ENCODE measurements around the gene MINDY2. TPM values are rescaled to one million over a fixed set of nuclear protein-coding genes. Genes with fewer than 3 reads are reported as not detected.

Gene MINDY2
- total and polyA plus RNA-seq, 8 donors = 15.6 to 23.5 (median 16.8) TPM

DNA sequence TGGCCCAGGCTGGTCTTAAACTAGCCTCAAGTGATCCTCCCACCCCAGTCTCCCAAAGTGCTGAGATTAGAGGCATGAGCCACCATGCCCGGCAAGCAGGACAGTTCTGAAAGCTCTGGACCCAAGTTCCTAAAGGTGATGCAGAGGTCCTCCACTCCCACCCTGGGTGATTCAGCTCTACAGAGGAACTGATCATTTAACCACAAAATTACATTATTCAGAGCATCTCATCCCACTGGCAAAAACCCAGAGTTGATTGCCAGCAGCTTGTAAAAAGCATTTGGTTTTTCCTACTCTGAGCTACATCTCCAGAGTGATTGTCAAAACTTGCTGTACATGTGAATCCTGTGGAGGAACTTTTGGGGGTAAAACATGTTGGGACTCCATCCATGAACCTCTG is 102.2 kb downstream of the MINDY2 start:
- Histone ChIP-seq H3K27me3 (no peaks in the 10 kb centered on the region), H3K9me3 (no peaks in the 10 kb centered on the region), H3K4me3 (no peak overlapping the region), H3K4me1 (peaks cover 0 to 3% of the 10 kb centered on the region in 2 donors), H3K36me3 (peaks cover 0 to 21% of the 10 kb centered on the region in 2 donors), H3K27ac (no peak overlapping the region)
- DNase-seq = no peak
- TF ChIP-seq CTCF (IDR thresholded peaks at IDR 0.05) = no peak
- intact Hi-C loops (cut with DNase I) = no loop called here
- ATAC-seq = no peak

DNA sequence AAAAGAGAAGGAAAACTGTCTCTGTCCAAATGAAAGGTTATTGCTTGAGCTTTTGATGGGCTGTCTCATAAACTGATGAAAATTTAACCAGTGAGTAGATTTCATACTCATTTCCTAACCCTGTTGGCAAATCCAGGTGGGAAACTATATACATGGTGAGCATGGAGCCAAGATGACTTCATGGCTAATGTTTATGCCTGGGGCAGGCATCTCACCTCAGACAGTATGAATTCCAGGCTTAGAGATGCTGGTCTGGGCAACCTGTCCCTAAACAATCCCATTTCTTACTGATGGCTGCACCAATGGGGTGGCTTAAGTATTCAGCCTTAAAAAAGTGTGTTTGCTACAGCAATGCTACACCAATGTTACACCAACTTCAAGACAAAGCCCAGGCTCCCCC is 104.2 kb downstream of the MINDY2 start:
- Histone ChIP-seq H3K4me1 (peaks cover 0 to 3% of the 10 kb centered on the region in 2 donors), H3K27ac (no peak overlapping the region), H3K36me3 (peaks cover 0 to 42% of the 10 kb centered on the region in 2 donors), H3K4me3 (no peak overlapping the region), H3K9me3 (no peaks in the 10 kb centered on the region), H3K27me3 (no peaks in the 10 kb centered on the region)
- no peak for TF ChIP-seq CTCF (IDR thresholded peaks at IDR 0.05)
- DNase-seq = no peak
- no peak for ATAC-seq
- intact Hi-C loops (cut with DNase I) = no loop called here

DNA sequence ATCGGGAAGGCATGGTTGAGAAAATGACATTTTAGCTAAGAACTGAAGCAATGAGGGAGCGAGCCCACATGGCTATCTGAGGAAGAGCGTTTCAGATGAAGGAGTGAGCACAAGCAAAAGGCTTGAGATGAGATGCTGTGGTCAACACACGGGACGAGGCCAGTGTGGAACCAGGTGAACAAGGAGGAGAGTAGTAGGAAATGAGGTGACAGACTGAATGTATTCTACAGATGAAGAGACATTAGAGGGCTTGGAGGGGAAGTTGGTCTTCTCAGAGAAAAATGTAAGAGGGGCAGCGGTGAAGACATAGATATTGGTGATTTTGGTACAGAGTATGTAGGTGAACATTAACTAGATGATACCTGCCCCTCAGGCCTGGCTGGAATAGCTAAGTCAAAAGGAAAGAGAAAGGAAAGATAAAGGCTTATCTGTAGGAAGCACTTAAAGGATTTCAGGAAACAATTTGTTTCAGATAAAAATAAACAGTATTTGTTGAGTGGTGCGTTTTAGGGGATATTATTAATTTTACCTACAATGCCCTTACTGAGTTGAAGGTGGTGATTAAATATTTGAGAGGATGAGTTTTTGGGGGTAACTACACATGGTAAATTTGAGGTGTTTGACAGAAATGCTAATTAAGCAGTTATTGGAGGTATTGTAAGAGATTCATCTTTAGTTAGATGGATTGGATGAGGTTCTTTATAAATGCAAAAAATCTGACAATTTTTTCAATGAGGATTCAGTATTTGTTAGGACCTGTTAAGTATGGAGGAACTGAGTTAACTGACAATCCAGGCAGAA is 105.4 kb downstream of the MINDY2 start:
- no peak for ATAC-seq
- Histone ChIP-seq H3K4me1 (peaks cover 0 to 3% of the 10 kb centered on the region in 2 donors), H3K9me3 (no peaks in the 10 kb centered on the region), H3K27me3 (no peaks in the 10 kb centered on the region), H3K36me3 (peaks cover 0 to 54% of the 10 kb centered on the region in 2 donors), H3K4me3 (no peak overlapping the region), H3K27ac (no peak overlapping the region)
- DNase-seq = no peak
- intact Hi-C loops (cut with DNase I) = no loop called here
- no peak for TF ChIP-seq CTCF (IDR thresholded peaks at IDR 0.05)

- Histone ChIP-seq H3K4me3 (no peak overlapping the region), H3K4me1 (peaks cover 0 to 3% of the 10 kb centered on the region in 2 donors), H3K27me3 (no peaks in the 10 kb centered on the region), H3K9me3 (no peaks in the 10 kb centered on the region), H3K27ac (no peak overlapping the region), H3K36me3 (peaks cover 0 to 71% of the 10 kb centered on the region in 2 donors)
- no peak for DNase-seq
- intact Hi-C loops (cut with DNase I) = no loop called here
- TF ChIP-seq CTCF (IDR thresholded peaks at IDR 0.05) = no peak
- no peak for ATAC-seq
Observed at GRCh38 chr15:58877999-58878825, 107.1 kb downstream of the MINDY2 start.

GRCh38 chr15:58880320-58880719 is 109.2 kb downstream of the MINDY2 start:
- H3K36me3 ChIP-seq = peaks cover 0 to 92% of the 10 kb centered on the region in 2 donors
- H3K27ac ChIP-seq = no peak overlapping the region
- intact Hi-C loops (cut with DNase I) = no loop called here
- no peaks in the 10 kb centered on the region for H3K9me3 ChIP-seq
- DNase-seq = no peak
- no peak for TF ChIP-seq CTCF (IDR thresholded peaks at IDR 0.05)
- no peak for ATAC-seq
- H3K27me3 ChIP-seq = no peaks in the 10 kb centered on the region
- no peak overlapping the region for H3K4me3 ChIP-seq
- H3K4me1 ChIP-seq = peaks cover 0 to 3% of the 10 kb centered on the region in 2 donors

Data from left lung (tissue), 10 donors.